HCT116 (cell line): ENCODE results near the gene PPM1H.
"Not testable (repeated sequence)": the region's sequence is repeated elsewhere in the genome, so short reads cannot be mapped to it uniquely, and the experiment has no call there.

Experiments used
- CTCF ChIP-seq, 3 experiments: fragments of 200-600 bp in 1 of 3; sonication (generic) in 1 of 3; IDR thresholded peaks in 2 of 3; conservative IDR thresholded peaks in 1 of 3; 2 replicates each; pipeline ENCODE4 v1.5.1; 2012 to 2017; ENCODE audit warnings: low read depth in 2 of 3, low read length in 2 of 3, antibody characterized with exemption in 1 of 3, borderline replicate concordance in 1 of 3, control low read depth in 1 of 3, mild to moderate bottlenecking in 1 of 3, mixed read lengths in 1 of 3, mixed run types in 1 of 3, moderate library complexity in 1 of 3; ENCODE audit not compliant: insufficient read depth in 1 of 3
- ELF1 ChIP-seq: IDR thresholded peaks from 2 replicates; pipeline ENCODE4 v1.6.1; 2012; ENCODE audit warnings: low read depth, borderline replicate concordance
- EZH2 ChIP-seq: fragments of 200-600 bp; sonication (generic); IDR thresholded peaks from 2 replicates; pipeline ENCODE4 v1.6.1; 2017; ENCODE audit warnings: antibody characterized with exemption, mixed run types
- POLR2AphosphoS5 ChIP-seq: IDR thresholded peaks from 2 replicates; pipeline ENCODE4 v1.6.1; 2011; ENCODE audit warnings: mild to moderate bottlenecking, low read depth, low read length, moderate library complexity
- REST ChIP-seq: IDR thresholded peaks from 2 replicates; pipeline ENCODE4 v1.6.1; 2012; ENCODE audit warnings: low read depth
- SP1 ChIP-seq: IDR thresholded peaks from 2 replicates; pipeline ENCODE4 v1.6.1; 2012; ENCODE audit warnings: low read depth
- ZNF274 ChIP-seq: fragments of 200-500 bp; sonication (Bioruptor generic); IDR thresholded peaks from 2 replicates; pipeline ENCODE4 v1.6.1; 2014; ENCODE audit warnings: mild to moderate bottlenecking, low read depth, low read length, inconsistent platforms
- TF ChIP-seq, protein P1 (sequence below): IDR thresholded peaks from 2 replicates; pipeline ENCODE4 v1.6.1; 2011; ENCODE audit warnings: mild to moderate bottlenecking, low read length, moderate library complexity; ENCODE audit not compliant: insufficient replicate concordance; ENCODE audit errors: extremely low read depth

- not testable (repeated sequence) for TF ChIP-seq CTCF (IDR thresholded peaks at IDR 0.05 in 2 of 3, conservative IDR thresholded peaks at IDR 0.05 in 1 of 3; ENCODE audit: borderline replicate concordance in 1 of 3, insufficient read depth in 1 of 3, low read depth in 2 of 3, low read length in 2 of 3); ZNF274; REST; ELF1; SP1; EZH2; POLR2AphosphoS5
- TF ChIP-seq, protein P1, sequence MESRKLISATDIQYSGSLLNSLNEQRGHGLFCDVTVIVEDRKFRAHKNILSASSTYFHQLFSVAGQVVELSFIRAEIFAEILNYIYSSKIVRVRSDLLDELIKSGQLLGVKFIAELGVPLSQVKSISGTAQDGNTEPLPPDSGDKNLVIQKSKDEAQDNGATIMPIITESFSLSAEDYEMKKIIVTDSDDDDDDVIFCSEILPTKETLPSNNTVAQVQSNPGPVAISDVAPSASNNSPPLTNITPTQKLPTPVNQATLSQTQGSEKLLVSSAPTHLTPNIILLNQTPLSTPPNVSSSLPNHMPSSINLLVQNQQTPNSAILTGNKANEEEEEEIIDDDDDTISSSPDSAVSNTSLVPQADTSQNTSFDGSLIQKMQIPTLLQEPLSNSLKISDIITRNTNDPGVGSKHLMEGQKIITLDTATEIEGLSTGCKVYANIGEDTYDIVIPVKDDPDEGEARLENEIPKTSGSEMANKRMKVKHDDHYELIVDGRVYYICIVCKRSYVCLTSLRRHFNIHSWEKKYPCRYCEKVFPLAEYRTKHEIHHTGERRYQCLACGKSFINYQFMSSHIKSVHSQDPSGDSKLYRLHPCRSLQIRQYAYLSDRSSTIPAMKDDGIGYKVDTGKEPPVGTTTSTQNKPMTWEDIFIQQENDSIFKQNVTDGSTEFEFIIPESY: not testable (repeated sequence)
Observed at GRCh38 chr12:62760341-62760740, 174.6 kb downstream of the PPM1H start.
